Measurements from ENCODE around the gene SPRTN. TPM values are rescaled to one million over a fixed set of nuclear protein-coding genes. Genes with fewer than 3 reads are reported as not detected.

Gene SPRTN
- polyA plus RNA-seq, 4 donors = 10.9 to 16.4 (median 13.9) TPM

GRCh38 chr1:231374394-231374793 lies 36.3 kb downstream of the SPRTN start:
- DNase-seq (ENCODE audit: low read depth in 4 of 4, low spot score in 3 of 4) = no peak

GRCh38 chr1:231376101-231376500 lies 38.0 kb downstream of the SPRTN start:
- no peak for DNase-seq (ENCODE audit: low read depth in 4 of 4, low spot score in 3 of 4)

- DNase-seq (ENCODE audit: low read depth in 4 of 4, low spot score in 3 of 4) = no peak
Measured at GRCh38 chr1:231376875-231377549, 38.9 kb downstream of the SPRTN start.

GRCh38 chr1:231381729-231382128 lies 43.6 kb downstream of the SPRTN start:
- DNase-seq (ENCODE audit: low read depth in 4 of 4, low spot score in 3 of 4) = no peak

GRCh38 chr1:231382426-231382825 lies 44.3 kb downstream of the SPRTN start:
- DNase-seq (ENCODE audit: low read depth in 4 of 4, low spot score in 3 of 4) = no peak

GRCh38 chr1:231383159-231383860 lies 45.2 kb downstream of the SPRTN start:
- DNase-seq (ENCODE audit: low read depth in 4 of 4, low spot score in 3 of 4) = no peak

GRCh38 chr1:231384696-231385415 lies 46.8 kb downstream of the SPRTN start:
- no peak for DNase-seq (ENCODE audit: low read depth in 4 of 4, low spot score in 3 of 4)

- DNase-seq (ENCODE audit: low read depth in 4 of 4, low spot score in 3 of 4) = no peak
Measured at GRCh38 chr1:231385416-231385748, 47.3 kb downstream of the SPRTN start.

GRCh38 chr1:231386466-231386865 lies 48.4 kb downstream of the SPRTN start:
- no peak for DNase-seq (ENCODE audit: low read depth in 4 of 4, low spot score in 3 of 4)

GRCh38 chr1:231387770-231388669 lies 49.9 kb downstream of the SPRTN start:
- DNase-seq (ENCODE audit: low read depth in 4 of 4, low spot score in 3 of 4) = no peak

- DNase-seq (ENCODE audit: low read depth in 4 of 4, low spot score in 3 of 4) = no peak
Measured at GRCh38 chr1:231390071-231390470, 52.0 kb downstream of the SPRTN start.

GRCh38 chr1:231392389-231393131 lies 54.5 kb downstream of the SPRTN start:
- no peak for DNase-seq (ENCODE audit: low read depth in 4 of 4, low spot score in 3 of 4)

- DNase-seq (ENCODE audit: low read depth in 4 of 4, low spot score in 3 of 4) = no peak
Measured at GRCh38 chr1:231393668-231394067, 55.6 kb downstream of the SPRTN start.

GRCh38 chr1:231395076-231395997 lies 57.2 kb downstream of the SPRTN start:
- DNase-seq (ENCODE audit: low read depth in 4 of 4, low spot score in 3 of 4) = no peak

GRCh38 chr1:231395998-231396390 lies 57.9 kb downstream of the SPRTN start:
- no peak for DNase-seq (ENCODE audit: low read depth in 4 of 4, low spot score in 3 of 4)

GRCh38 chr1:231396643-231397042 lies 58.5 kb downstream of the SPRTN start:
- DNase-seq (ENCODE audit: low read depth in 4 of 4, low spot score in 3 of 4) = no peak

GRCh38 chr1:231397886-231398671 lies 60.0 kb downstream of the SPRTN start:
- no peak for DNase-seq (ENCODE audit: low read depth in 4 of 4, low spot score in 3 of 4)

GRCh38 chr1:231401478-231401877 lies 63.4 kb downstream of the SPRTN start:
- no peak for DNase-seq (ENCODE audit: low read depth in 4 of 4, low spot score in 3 of 4)

Data from right renal pelvis (tissue), 4 donors.